Brain pericyte (primary cell): ENCODE data around the gene LTB.

Experiments
- DNase-seq: peaks from one replicate; pipeline ENCODE4 v3.0.0-alpha.2; 2012; ENCODE audit warnings: low read depth, low spot score

Gene LTB

GRCh38 chr6:31582230-31582643, at the start of gene LTB:
Gene LTB (minus strand): TSS chr6:31582424. CDS start chr6:31582417, 7 bp downstream.
- DNase-seq, result no peak

- DNase-seq, result no peak
Observed at GRCh38 chr6:31631681-31632278, 49.6 kb upstream of the LTB start.

- DNase-seq, result no peak
Observed at GRCh38 chr6:31631209-31631608, 49.0 kb upstream of the LTB start.

GRCh38 chr6:31630177-31630934, 48.1 kb upstream of the LTB start:
- DNase-seq, result no peak

- DNase-seq, result no peak
Observed at GRCh38 chr6:31629014-31629413, 46.8 kb upstream of the LTB start.

- DNase-seq, result no peak
Observed at GRCh38 chr6:31627690-31628287, 45.6 kb upstream of the LTB start.

- no peak for DNase-seq
Observed at GRCh38 chr6:31626952-31627351, 44.7 kb upstream of the LTB start.

- DNase-seq, result no peak
Observed at GRCh38 chr6:31624070-31624469, 41.8 kb upstream of the LTB start.

GRCh38 chr6:31622684-31623091, 40.5 kb upstream of the LTB start:
- no peak for DNase-seq

GRCh38 chr6:31621991-31622390, 39.8 kb upstream of the LTB start:
- DNase-seq, result no peak

- no peak for DNase-seq
Observed at GRCh38 chr6:31621320-31621939, 39.2 kb upstream of the LTB start.

- no peak for DNase-seq
Observed at GRCh38 chr6:31620586-31621319, 38.5 kb upstream of the LTB start, which contains the start of gene PRRC2A. Gene PRRC2A (plus strand): TSS chr6:31620715. CDS start chr6:31622790, 2,075 bp downstream.

- peak; percentile 98 for DNase-seq
Observed at GRCh38 chr6:31619805-31620585, 37.8 kb upstream of the LTB start.

- no peak for DNase-seq
Observed at GRCh38 chr6:31617010-31617409, 34.8 kb upstream of the LTB start.

GRCh38 chr6:31615748-31616147, 33.5 kb upstream of the LTB start:
- no peak for DNase-seq

GRCh38 chr6:31614684-31615578, 32.7 kb upstream of the LTB start, which contains the start of gene AIF1:
Gene AIF1 (plus strand): TSS chr6:31615234. CDS start chr6:31615330, 96 bp downstream.
- no peak for DNase-seq

- no peak for DNase-seq
Observed at GRCh38 chr6:31614075-31614619, 31.9 kb upstream of the LTB start.

- DNase-seq, result no peak
Observed at GRCh38 chr6:31610968-31611367, 28.7 kb upstream of the LTB start.
